Activated naive CD4-positive, alpha-beta T cell treated with anti-CD3 and anti-CD28 coated beads, Interleukin-2, amount 50 U/mL, for 24 hours (primary cell): ENCODE measurements around the gene SV2C.
"Not testable (repeated sequence)": the region's sequence is repeated elsewhere in the genome, so short reads cannot be mapped to it uniquely, and the experiment has no call there.

Experiments
- H3K27ac Mint-ChIP-seq: one replicate; pipeline ENCODE4 v1.8.0; 2021; ENCODE audit warnings: mild to moderate bottlenecking, mixed read lengths
- H3K27me3 Mint-ChIP-seq: one replicate; pipeline ENCODE4 v1.8.0; 2021; ENCODE audit warnings: mixed read lengths
- H3K36me3 Mint-ChIP-seq: one replicate; pipeline ENCODE4 v1.8.0; 2021; ENCODE audit warnings: mixed read lengths
- H3K4me1 Mint-ChIP-seq: one replicate; pipeline ENCODE4 v1.8.0; 2021; ENCODE audit warnings: mixed read lengths
- H3K4me3 Mint-ChIP-seq: one replicate; pipeline ENCODE4 v1.8.0; 2021; ENCODE audit warnings: mild to moderate bottlenecking, mixed read lengths
- H3K9me3 Mint-ChIP-seq: one replicate; pipeline ENCODE4 v1.8.0; 2021; ENCODE audit warnings: mixed read lengths

SV2C gene

DNA sequence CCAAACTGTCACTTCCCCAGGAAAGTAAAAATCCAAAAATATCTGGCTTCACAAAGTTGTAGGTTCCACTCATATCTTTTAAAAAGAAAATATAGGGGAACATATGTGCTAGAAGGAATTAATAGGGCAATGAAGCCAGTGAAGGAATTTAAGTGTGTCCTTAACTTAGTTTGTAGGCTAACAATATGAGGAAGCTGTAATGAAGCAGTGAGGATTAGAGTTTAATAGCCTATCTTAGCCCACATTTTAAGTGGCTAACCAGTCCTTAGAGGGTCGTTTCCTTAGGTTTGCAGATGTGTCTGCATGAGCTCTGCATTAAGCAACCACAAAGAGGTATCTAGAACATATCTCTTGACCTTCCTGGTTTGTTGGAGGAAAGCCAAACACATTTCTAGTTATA, 218.7 kb downstream of the SV2C start:
- H3K4me1 Mint-ChIP-seq = peaks cover 34% of the 10 kb centered on the region
- H3K4me3 Mint-ChIP-seq, H3K36me3 Mint-ChIP-seq, H3K9me3 Mint-ChIP-seq, H3K27me3 Mint-ChIP-seq, H3K27ac Mint-ChIP-seq: not testable (repeated sequence)

DNA sequence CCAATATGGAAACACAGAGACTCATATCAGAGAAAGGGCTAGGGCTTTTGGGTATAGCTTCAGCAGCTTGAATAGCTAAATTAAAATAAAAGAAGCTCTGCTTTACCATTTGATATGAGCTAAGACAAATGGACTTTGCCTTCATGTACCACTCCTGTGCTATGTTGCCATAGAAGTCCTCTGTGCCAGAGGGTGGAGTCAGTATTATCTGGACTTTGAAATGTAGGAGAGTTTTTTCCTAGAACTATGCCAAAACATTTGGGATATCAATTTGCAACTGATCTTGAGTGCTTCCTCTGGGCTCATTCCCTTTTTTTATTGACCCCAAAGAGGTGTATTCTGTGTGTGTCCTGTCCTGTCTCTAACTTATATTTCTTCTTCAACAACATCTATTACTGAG, 219.5 kb downstream of the SV2C start:
- not testable (repeated sequence) for H3K27me3 Mint-ChIP-seq, H3K4me3 Mint-ChIP-seq, H3K36me3 Mint-ChIP-seq, H3K27ac Mint-ChIP-seq, H3K9me3 Mint-ChIP-seq
- H3K4me1 Mint-ChIP-seq = peaks cover 34% of the 10 kb centered on the region

DNA sequence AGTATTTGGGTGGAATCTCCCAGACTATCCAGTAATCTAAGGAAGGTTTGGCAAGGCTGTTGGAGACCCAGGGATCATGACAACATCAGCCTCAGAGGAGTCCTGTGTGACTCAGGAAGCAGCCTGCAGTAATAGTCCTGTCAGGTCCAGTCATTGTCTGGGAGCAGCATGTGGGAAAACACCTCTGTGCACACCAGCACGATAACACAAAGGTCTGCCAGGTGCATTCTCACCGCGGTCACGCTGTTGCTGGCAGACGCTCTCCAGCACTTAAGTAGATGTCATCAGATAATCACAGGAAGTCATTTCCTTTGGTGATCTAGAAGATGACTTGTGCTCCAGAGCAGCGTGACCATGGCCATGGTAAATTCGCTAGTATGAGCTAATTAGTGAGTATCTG, 220.7 kb downstream of the SV2C start:
- H3K27ac Mint-ChIP-seq = no peak overlapping the region
- H3K9me3 Mint-ChIP-seq = peaks cover 4% of the 10 kb centered on the region
- H3K27me3 Mint-ChIP-seq = no peaks in the 10 kb centered on the region
- no peaks in the 10 kb centered on the region for H3K36me3 Mint-ChIP-seq
- no peak overlapping the region for H3K4me3 Mint-ChIP-seq
- peaks cover 25% of the 10 kb centered on the region for H3K4me1 Mint-ChIP-seq

DNA sequence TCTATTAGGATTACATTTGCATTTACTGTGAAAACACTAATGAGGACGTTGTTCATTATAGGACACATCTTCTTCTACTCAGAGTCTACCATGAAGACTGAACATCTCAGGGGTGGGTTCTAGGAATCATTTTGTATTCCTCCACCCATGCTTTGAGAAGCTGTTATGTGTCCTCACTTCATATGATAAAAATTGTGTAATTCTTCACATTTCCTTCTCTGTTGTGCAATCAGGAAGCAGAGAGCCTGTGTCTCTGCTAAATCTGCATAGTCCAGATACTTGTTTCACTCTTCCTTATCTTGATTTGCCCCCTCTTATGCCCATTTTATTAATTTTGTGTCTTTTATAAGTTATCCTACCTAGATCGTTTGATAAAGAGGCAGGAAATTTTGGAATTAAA, 222.1 kb downstream of the SV2C start:
- Mint-ChIP-seq H3K27me3 (no peaks in the 10 kb centered on the region), H3K4me3 (no peak overlapping the region), H3K9me3 (peaks cover 4% of the 10 kb centered on the region), H3K27ac (no peak overlapping the region), H3K36me3 (no peaks in the 10 kb centered on the region), H3K4me1 (peaks cover 17% of the 10 kb centered on the region)

GRCh38 chr5:76305775-76306174, 222.6 kb downstream of the SV2C start:
- no peaks in the 10 kb centered on the region for H3K36me3 Mint-ChIP-seq
- H3K9me3 Mint-ChIP-seq = peaks cover 4% of the 10 kb centered on the region
- no peak overlapping the region for H3K4me3 Mint-ChIP-seq
- no peak overlapping the region for H3K27ac Mint-ChIP-seq
- H3K4me1 Mint-ChIP-seq = peaks cover 17% of the 10 kb centered on the region
- no peaks in the 10 kb centered on the region for H3K27me3 Mint-ChIP-seq

DNA sequence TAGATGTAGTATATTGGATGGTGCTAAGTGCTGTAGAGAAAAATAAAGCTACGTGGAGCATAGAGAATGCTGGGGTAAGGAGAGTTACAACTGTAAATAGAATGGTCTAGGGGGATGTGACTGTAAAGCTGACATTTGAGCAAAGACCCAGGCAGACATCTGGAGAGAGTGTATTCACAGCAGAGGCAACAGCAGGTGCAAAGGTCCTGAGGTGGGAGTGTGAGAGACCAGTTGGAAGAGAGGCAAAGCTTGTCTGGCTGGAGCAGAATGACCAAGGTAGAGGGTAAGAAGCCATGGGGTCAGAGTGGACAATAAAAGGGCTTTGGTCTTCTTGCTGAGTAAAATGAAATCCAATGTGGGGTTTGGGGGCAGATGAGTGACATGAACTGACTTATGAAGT, 227.0 kb downstream of the SV2C start:
- Mint-ChIP-seq H3K27me3 (no peaks in the 10 kb centered on the region), H3K36me3 (no peaks in the 10 kb centered on the region), H3K4me1 (peaks cover 4% of the 10 kb centered on the region), H3K27ac (no peak overlapping the region), H3K9me3 (no peaks in the 10 kb centered on the region), H3K4me3 (no peak overlapping the region)

- Mint-ChIP-seq H3K36me3 (no peaks in the 10 kb centered on the region), H3K9me3 (no peaks in the 10 kb centered on the region), H3K27ac (no peak overlapping the region), H3K4me1 (no peaks in the 10 kb centered on the region), H3K4me3 (no peak overlapping the region), H3K27me3 (no peaks in the 10 kb centered on the region)
These were observed 229.6 kb downstream of the SV2C start for GRCh38 chr5:76312783-76313182.

DNA sequence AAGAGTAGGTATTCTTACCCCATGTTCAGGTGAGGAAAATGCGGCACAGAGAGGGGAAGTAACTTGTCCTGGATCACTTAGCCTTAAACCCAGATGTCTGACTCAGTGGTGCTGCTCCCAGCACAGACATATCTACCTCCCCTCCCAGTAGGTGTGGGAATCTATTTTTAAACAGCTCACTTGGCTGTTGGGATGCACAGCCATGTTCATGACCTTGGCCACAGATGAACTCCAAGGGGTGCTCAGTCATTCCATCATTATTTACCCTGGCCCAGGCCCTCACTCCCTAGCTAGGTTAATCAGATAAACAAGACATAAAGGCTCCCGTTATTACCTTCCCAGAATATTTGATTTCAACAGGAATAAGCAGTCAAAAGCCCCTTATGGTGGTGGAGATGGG, 231.5 kb downstream of the SV2C start:
- Mint-ChIP-seq H3K9me3 (no peaks in the 10 kb centered on the region), H3K4me1 (no peaks in the 10 kb centered on the region), H3K36me3 (no peaks in the 10 kb centered on the region), H3K4me3 (no peak overlapping the region), H3K27ac (no peak overlapping the region), H3K27me3 (no peaks in the 10 kb centered on the region)

DNA sequence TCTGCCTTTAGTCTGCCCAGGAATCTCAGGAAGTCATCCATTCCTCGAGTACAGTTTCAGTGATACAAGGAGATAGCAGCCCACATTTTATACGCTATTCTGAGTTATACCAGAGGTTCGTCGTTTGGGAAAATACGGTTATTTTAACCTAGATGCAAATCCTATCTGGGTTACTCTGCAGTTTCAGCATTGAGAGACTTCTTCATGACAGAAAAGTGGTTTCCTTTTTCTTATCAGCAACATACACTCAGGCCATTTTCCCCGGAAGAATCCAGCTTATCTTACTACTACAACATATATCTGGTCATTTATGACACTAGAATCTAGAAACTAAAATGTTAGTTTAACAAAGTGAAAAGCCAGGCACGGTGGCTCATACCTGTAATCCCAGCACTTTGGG, 236.5 kb downstream of the SV2C start:
- H3K4me1 Mint-ChIP-seq = no peaks in the 10 kb centered on the region

DNA sequence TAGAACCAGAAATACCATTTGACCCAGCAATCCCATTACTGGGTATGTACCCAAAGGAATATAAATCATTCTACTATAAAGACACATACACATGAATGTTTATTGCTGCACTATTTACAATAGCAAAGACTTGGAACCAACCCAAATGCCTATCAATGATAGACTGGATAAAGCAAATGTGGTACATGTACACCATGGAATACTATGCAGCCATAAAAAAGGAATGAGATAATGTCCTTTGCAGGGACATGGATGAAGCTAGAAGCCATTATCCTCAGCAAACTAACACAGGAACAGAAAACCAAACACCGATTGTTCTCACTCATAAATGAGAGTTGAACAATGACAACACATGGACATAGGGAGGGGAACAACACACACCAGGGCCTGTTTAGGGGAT, 240.3 kb downstream of the SV2C start:
- H3K27me3 Mint-ChIP-seq, H3K9me3 Mint-ChIP-seq, H3K4me3 Mint-ChIP-seq, H3K36me3 Mint-ChIP-seq, H3K27ac Mint-ChIP-seq: not testable (repeated sequence)
- H3K4me1 Mint-ChIP-seq = peaks cover 37% of the 10 kb centered on the region

More for the DNA sequence above, 236.5 kb downstream of the SV2C start:
- H3K9me3 Mint-ChIP-seq = no peaks in the 10 kb centered on the region
- no peak overlapping the region for H3K27ac Mint-ChIP-seq
- no peaks in the 10 kb centered on the region for H3K27me3 Mint-ChIP-seq
- no peak overlapping the region for H3K4me3 Mint-ChIP-seq
- H3K36me3 Mint-ChIP-seq = no peaks in the 10 kb centered on the region

- Mint-ChIP-seq H3K4me3 (peak overlapping the region; percentile 64), H3K4me1 (peaks cover 49% of the 10 kb centered on the region), H3K27ac (peak overlapping the region; percentile 79), H3K27me3 (no peaks in the 10 kb centered on the region), H3K9me3 (no peaks in the 10 kb centered on the region), H3K36me3 (no peaks in the 10 kb centered on the region)
These were observed 242.1 kb downstream of the SV2C start for GRCh38 chr5:76325326-76325725.

DNA sequence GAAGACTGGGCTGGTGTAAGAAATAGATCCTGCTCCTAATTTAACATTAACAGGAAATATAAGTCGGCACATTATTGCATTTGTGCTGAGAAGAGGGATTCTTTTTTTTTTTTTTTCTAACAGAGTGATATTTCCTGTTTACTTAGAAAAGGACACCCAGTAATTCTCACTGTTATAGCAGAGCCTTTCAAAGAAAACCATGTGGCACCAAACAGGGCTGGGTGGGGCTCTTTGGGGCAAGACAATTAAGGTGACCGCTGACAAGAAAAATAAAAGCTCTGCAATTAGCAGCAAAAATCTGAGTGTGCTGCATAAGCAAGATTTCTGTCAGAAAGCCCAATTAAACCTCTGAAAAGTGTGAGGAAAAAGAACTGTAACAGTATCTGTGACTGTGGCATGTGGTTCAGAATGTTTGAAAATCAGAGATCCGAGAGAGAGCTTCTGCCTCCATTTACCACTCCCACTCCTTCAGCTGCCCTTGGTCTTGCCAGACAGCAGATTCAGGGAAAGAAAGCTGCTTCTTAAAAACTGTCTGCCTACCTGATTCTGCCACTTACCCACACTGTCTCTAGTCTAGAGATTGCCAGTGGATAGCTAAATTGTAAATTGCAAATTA, 242.8 kb downstream of the SV2C start:
- Mint-ChIP-seq H3K36me3 (no peaks in the 10 kb centered on the region), H3K27ac (peak overlapping the region; percentile 37), H3K4me1 (peaks cover 56% of the 10 kb centered on the region), H3K27me3 (no peaks in the 10 kb centered on the region), H3K9me3 (no peaks in the 10 kb centered on the region), H3K4me3 (peak overlapping the region; percentile 64)

- peak overlapping the region; percentile 71 for H3K4me3 Mint-ChIP-seq
- no peaks in the 10 kb centered on the region for H3K9me3 Mint-ChIP-seq
- H3K36me3 Mint-ChIP-seq = no peaks in the 10 kb centered on the region
- H3K27ac Mint-ChIP-seq = peak overlapping the region; percentile 70
- peaks cover 63% of the 10 kb centered on the region for H3K4me1 Mint-ChIP-seq
- no peaks in the 10 kb centered on the region for H3K27me3 Mint-ChIP-seq
These were observed 243.6 kb downstream of the SV2C start for GRCh38 chr5:76326577-76327302.

DNA sequence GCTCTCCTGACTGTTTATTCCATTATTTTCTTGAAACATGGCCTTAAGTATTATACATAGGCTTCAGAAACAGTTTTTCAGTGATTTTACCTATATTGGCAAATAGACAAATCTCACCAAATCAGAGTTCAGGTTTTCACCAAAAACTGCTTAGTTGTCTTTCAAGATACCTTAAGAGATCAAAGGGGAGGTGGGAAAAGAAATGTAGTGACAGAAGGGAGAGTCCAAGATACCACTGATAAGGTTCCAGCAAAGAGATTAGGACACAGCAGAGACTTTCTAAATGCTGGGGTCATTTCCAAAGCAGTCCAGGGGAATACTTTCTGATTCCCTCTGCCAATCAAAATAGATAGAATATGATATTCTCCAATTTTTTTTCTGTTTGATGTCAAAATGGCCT, 246.2 kb downstream of the SV2C start:
- no peaks in the 10 kb centered on the region for H3K36me3 Mint-ChIP-seq
- H3K9me3 Mint-ChIP-seq = no peaks in the 10 kb centered on the region
- H3K27ac Mint-ChIP-seq = no peak overlapping the region
- no peaks in the 10 kb centered on the region for H3K27me3 Mint-ChIP-seq
- no peak overlapping the region for H3K4me3 Mint-ChIP-seq
- H3K4me1 Mint-ChIP-seq = peaks cover 80% of the 10 kb centered on the region

DNA sequence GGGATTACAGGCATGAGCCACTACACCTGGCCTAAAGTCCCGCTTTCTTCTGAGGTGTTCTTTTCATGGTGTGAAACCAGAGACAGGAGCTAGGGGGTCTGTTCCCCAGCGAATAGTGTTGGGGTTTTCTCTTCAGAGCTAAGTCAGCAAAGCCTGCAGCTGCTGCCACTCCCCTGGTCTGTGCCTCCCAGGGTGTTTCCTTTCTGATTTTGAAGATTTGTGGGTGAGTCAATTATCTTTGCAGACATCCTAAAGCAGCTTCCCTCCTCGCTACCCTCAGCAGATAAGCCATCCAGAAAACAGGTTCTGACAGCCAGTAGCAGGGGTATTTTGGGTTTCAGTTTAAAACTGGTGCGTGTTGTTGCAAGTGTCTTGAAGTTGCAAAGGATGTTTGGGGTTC, 247.9 kb downstream of the SV2C start:
- H3K4me1 Mint-ChIP-seq = peaks cover 67% of the 10 kb centered on the region
- no peaks in the 10 kb centered on the region for H3K9me3 Mint-ChIP-seq
- peak overlapping the region; percentile 27 for H3K4me3 Mint-ChIP-seq
- no peaks in the 10 kb centered on the region for H3K36me3 Mint-ChIP-seq
- peak overlapping the region; percentile 15 for H3K27ac Mint-ChIP-seq
- H3K27me3 Mint-ChIP-seq = no peaks in the 10 kb centered on the region

DNA sequence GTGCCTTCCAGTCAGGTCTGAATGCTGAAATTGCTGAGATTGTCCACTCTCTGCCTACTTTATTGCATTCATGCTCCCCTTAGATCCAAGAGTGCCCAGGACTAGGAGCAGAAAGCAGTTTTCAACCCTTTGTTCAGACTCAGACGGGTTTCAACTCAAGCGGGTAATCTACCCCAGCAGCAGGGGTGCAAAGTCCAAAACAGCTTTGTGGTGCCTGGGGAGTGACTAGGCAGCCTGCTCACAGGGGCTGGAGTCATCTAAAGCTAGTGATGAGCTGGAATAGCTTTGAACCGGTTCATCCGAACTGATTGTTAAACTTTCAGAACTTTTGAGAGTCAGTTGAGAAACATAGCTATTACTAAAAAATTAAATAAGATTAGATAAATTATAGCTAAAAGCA, 248.9 kb downstream of the SV2C start:
- no peaks in the 10 kb centered on the region for H3K27me3 Mint-ChIP-seq
- H3K9me3 Mint-ChIP-seq = no peaks in the 10 kb centered on the region
- peaks cover 57% of the 10 kb centered on the region for H3K4me1 Mint-ChIP-seq
- no peak overlapping the region for H3K27ac Mint-ChIP-seq
- no peaks in the 10 kb centered on the region for H3K36me3 Mint-ChIP-seq
- H3K4me3 Mint-ChIP-seq = no peak overlapping the region
